Dermis blood vessel endothelial cell (primary cell): Measurements from ENCODE around the gene SPATA13. TPM values are rescaled to one million over a fixed set of nuclear protein-coding genes. Genes with fewer than 3 reads are reported as not detected.
A peak's percentile ranks its signal among the peaks of the same experiment; 100 is the strongest.

Source experiments
- DNase-seq: peaks from one replicate; pipeline ENCODE4 v3.0.0; 2010
- total RNA-seq: library from RNA; depleted of rRNA; stranded (reverse); fragments of >200 nt; gene quantifications from 2 replicates; pipeline ENCODE4 v1.2.3, GENCODE V29; 2014

The SPATA13 gene
- total RNA-seq, 1 donor from 2014 or later, result 2.4 TPM

GRCh38 chr13:24168392-24168750, 7.9 kb downstream of the SPATA13 start:
- no peak for DNase-seq

GRCh38 chr13:24168979-24169378, 8.5 kb downstream of the SPATA13 start:
- no peak for DNase-seq

- no peak for DNase-seq
Measured at GRCh38 chr13:24172071-24172470, 11.6 kb downstream of the SPATA13 start.

GRCh38 chr13:24173795-24174194, 13.3 kb downstream of the SPATA13 start:
- no peak for DNase-seq

- no peak for DNase-seq
Measured at GRCh38 chr13:24175847-24176246, 15.3 kb downstream of the SPATA13 start.

GRCh38 chr13:24176351-24177101, 16.0 kb downstream of the SPATA13 start:
- DNase-seq, result peak; percentile 45

GRCh38 chr13:24178847-24179485, 18.4 kb downstream of the SPATA13 start:
- DNase-seq, result peak; percentile 59

- DNase-seq, result no peak
Measured at GRCh38 chr13:24179486-24179850, 18.9 kb downstream of the SPATA13 start.

GRCh38 chr13:24180750-24181377, 20.3 kb downstream of the SPATA13 start:
- DNase-seq, result no peak

- no peak for DNase-seq
Measured at GRCh38 chr13:24181991-24182702, 21.6 kb downstream of the SPATA13 start.

GRCh38 chr13:24182703-24183081, 22.2 kb downstream of the SPATA13 start:
- no peak for DNase-seq

GRCh38 chr13:24183741-24184182, 23.2 kb downstream of the SPATA13 start:
- no peak for DNase-seq

- no peak for DNase-seq
Measured at GRCh38 chr13:24184265-24184841, 23.8 kb downstream of the SPATA13 start.

GRCh38 chr13:24184882-24185281, 24.4 kb downstream of the SPATA13 start:
- no peak for DNase-seq

- no peak for DNase-seq
Measured at GRCh38 chr13:24185591-24186232, 25.2 kb downstream of the SPATA13 start.

- no peak for DNase-seq
Measured at GRCh38 chr13:24187185-24187584, 26.7 kb downstream of the SPATA13 start.

GRCh38 chr13:24192057-24192810, 31.7 kb downstream of the SPATA13 start:
- DNase-seq, result no peak

- no peak for DNase-seq
Measured at GRCh38 chr13:24192811-24193162, 32.3 kb downstream of the SPATA13 start.

- DNase-seq, result no peak
Measured at GRCh38 chr13:24194447-24194846, 33.9 kb downstream of the SPATA13 start.

GRCh38 chr13:24195626-24196025, 35.1 kb downstream of the SPATA13 start:
- no peak for DNase-seq

- no peak for DNase-seq
Measured at GRCh38 chr13:24196593-24197197, 36.2 kb downstream of the SPATA13 start.
